Stimulated activated naive CD8-positive, alpha-beta T cell treated with anti-CD3 and anti-CD28 coated beads, Interleukin-15, Interleukin-2, amounts not matched to agents 100 ng/mL and 50 ng/mL, for 24 hours (primary cell): ENCODE measurements around the gene FAM89B.

Source experiments
- H3K27ac Mint-ChIP-seq: one replicate; pipeline ENCODE4 v1.8.0; 2021; ENCODE audit warnings: mild to moderate bottlenecking, mixed read lengths
- H3K27me3 Mint-ChIP-seq: one replicate; pipeline ENCODE4 v1.8.0; 2021; ENCODE audit warnings: mixed read lengths
- H3K36me3 Mint-ChIP-seq: one replicate; pipeline ENCODE4 v1.8.0; 2021; ENCODE audit warnings: low read depth, mixed read lengths
- H3K4me1 Mint-ChIP-seq: one replicate; pipeline ENCODE4 v1.8.0; 2021; ENCODE audit warnings: low read depth, mixed read lengths
- H3K4me3 Mint-ChIP-seq: one replicate; pipeline ENCODE4 v1.8.0; 2021; ENCODE audit warnings: mild to moderate bottlenecking, mixed read lengths
- H3K9me3 Mint-ChIP-seq: one replicate; pipeline ENCODE4 v1.8.0; 2021; ENCODE audit warnings: mixed read lengths

Gene FAM89B

GRCh38 chr11:65574109-65574810, 1.9 kb downstream of the FAM89B start:
- peak overlapping the region; percentile 91 for H3K27ac Mint-ChIP-seq
- H3K27me3 Mint-ChIP-seq, result no peaks in the 10 kb centered on the region
- H3K4me1 Mint-ChIP-seq, result peaks cover 60% of the 10 kb centered on the region
- H3K36me3 Mint-ChIP-seq, result peaks cover 23% of the 10 kb centered on the region
- H3K9me3 Mint-ChIP-seq, result no peaks in the 10 kb centered on the region
- H3K4me3 Mint-ChIP-seq, result peak overlapping the region; percentile 85

GRCh38 chr11:65574811-65575567, 2.7 kb downstream of the FAM89B start:
- peaks cover 60% of the 10 kb centered on the region for H3K4me1 Mint-ChIP-seq
- no peaks in the 10 kb centered on the region for H3K27me3 Mint-ChIP-seq
- H3K36me3 Mint-ChIP-seq, result peaks cover 30% of the 10 kb centered on the region
- peak overlapping the region; percentile 85 for H3K4me3 Mint-ChIP-seq
- H3K27ac Mint-ChIP-seq, result peak overlapping the region; percentile 91
- no peaks in the 10 kb centered on the region for H3K9me3 Mint-ChIP-seq

GRCh38 chr11:65575568-65576231, 3.4 kb downstream of the FAM89B start, which contains the start of gene EHBP1L1:
TSS of gene EHBP1L1 (plus strand) at chr11:65576053. CDS start at chr11:65576303, 250 bp downstream.
- Mint-ChIP-seq H3K4me3 (peak within 1 kb of the TSS; percentile 90), H3K27ac (peak within 1 kb of the TSS; percentile 91), H3K4me1 (peaks cover 57% of the 10 kb centered on the region), H3K9me3 (no peaks in the 10 kb centered on the region), H3K27me3 (no peaks in the 10 kb centered on the region), H3K36me3 (peaks cover 31% of the 10 kb centered on the region)

- peak overlapping the region; percentile 84 for H3K27ac Mint-ChIP-seq
- H3K4me1 Mint-ChIP-seq, result peaks cover 53% of the 10 kb centered on the region
- no peaks in the 10 kb centered on the region for H3K27me3 Mint-ChIP-seq
- H3K36me3 Mint-ChIP-seq, result peaks cover 33% of the 10 kb centered on the region
- no peaks in the 10 kb centered on the region for H3K9me3 Mint-ChIP-seq
- H3K4me3 Mint-ChIP-seq, result peak overlapping the region; percentile 90
Measured at GRCh38 chr11:65576232-65576866, 4.0 kb downstream of the FAM89B start.

- peak overlapping the region; percentile 84 for H3K27ac Mint-ChIP-seq
- H3K9me3 Mint-ChIP-seq, result no peaks in the 10 kb centered on the region
- H3K27me3 Mint-ChIP-seq, result no peaks in the 10 kb centered on the region
- peaks cover 33% of the 10 kb centered on the region for H3K36me3 Mint-ChIP-seq
- peaks cover 45% of the 10 kb centered on the region for H3K4me1 Mint-ChIP-seq
- peak overlapping the region; percentile 90 for H3K4me3 Mint-ChIP-seq
Measured at GRCh38 chr11:65576867-65577755, 4.8 kb downstream of the FAM89B start.

- H3K36me3 Mint-ChIP-seq, result peaks cover 32% of the 10 kb centered on the region
- peaks cover 42% of the 10 kb centered on the region for H3K4me1 Mint-ChIP-seq
- H3K27ac Mint-ChIP-seq, result no peak overlapping the region
- H3K4me3 Mint-ChIP-seq, result peak overlapping the region; percentile 90
- H3K27me3 Mint-ChIP-seq, result no peaks in the 10 kb centered on the region
- no peaks in the 10 kb centered on the region for H3K9me3 Mint-ChIP-seq
Measured at GRCh38 chr11:65577756-65578109, 5.4 kb downstream of the FAM89B start.

GRCh38 chr11:65578134-65578533, 5.8 kb downstream of the FAM89B start:
- Mint-ChIP-seq H3K36me3 (peaks cover 32% of the 10 kb centered on the region), H3K4me3 (peak overlapping the region; percentile 90), H3K4me1 (peaks cover 40% of the 10 kb centered on the region), H3K27me3 (no peaks in the 10 kb centered on the region), H3K9me3 (no peaks in the 10 kb centered on the region), H3K27ac (peak overlapping the region; percentile 67)

- H3K36me3 Mint-ChIP-seq, result peaks cover 29% of the 10 kb centered on the region
- peak overlapping the region; percentile 67 for H3K27ac Mint-ChIP-seq
- H3K27me3 Mint-ChIP-seq, result no peaks in the 10 kb centered on the region
- H3K9me3 Mint-ChIP-seq, result no peaks in the 10 kb centered on the region
- H3K4me3 Mint-ChIP-seq, result peak overlapping the region; percentile 90
- H3K4me1 Mint-ChIP-seq, result peaks cover 34% of the 10 kb centered on the region
Measured at GRCh38 chr11:65578667-65579066, 6.3 kb downstream of the FAM89B start.

GRCh38 chr11:65579291-65579690, 7.0 kb downstream of the FAM89B start:
- Mint-ChIP-seq H3K27me3 (no peaks in the 10 kb centered on the region), H3K36me3 (peaks cover 29% of the 10 kb centered on the region), H3K9me3 (no peaks in the 10 kb centered on the region), H3K4me1 (peaks cover 33% of the 10 kb centered on the region), H3K4me3 (no peak overlapping the region), H3K27ac (no peak overlapping the region)

- Mint-ChIP-seq H3K9me3 (no peaks in the 10 kb centered on the region), H3K36me3 (peaks cover 32% of the 10 kb centered on the region), H3K4me3 (no peak overlapping the region), H3K27me3 (no peaks in the 10 kb centered on the region), H3K27ac (no peak overlapping the region), H3K4me1 (peaks cover 27% of the 10 kb centered on the region)
Measured at GRCh38 chr11:65580031-65580692, 7.8 kb downstream of the FAM89B start.

- Mint-ChIP-seq H3K4me3 (no peak overlapping the region), H3K36me3 (peaks cover 32% of the 10 kb centered on the region), H3K4me1 (peaks cover 22% of the 10 kb centered on the region), H3K27ac (no peak overlapping the region), H3K27me3 (no peaks in the 10 kb centered on the region), H3K9me3 (no peaks in the 10 kb centered on the region)
Measured at GRCh38 chr11:65580756-65581155, 8.4 kb downstream of the FAM89B start.

- Mint-ChIP-seq H3K9me3 (no peaks in the 10 kb centered on the region), H3K27ac (no peak overlapping the region), H3K27me3 (no peaks in the 10 kb centered on the region), H3K4me1 (peaks cover 27% of the 10 kb centered on the region), H3K36me3 (peaks cover 40% of the 10 kb centered on the region), H3K4me3 (no peak overlapping the region)
Measured at GRCh38 chr11:65581928-65582327, 9.6 kb downstream of the FAM89B start.

- peaks cover 33% of the 10 kb centered on the region for H3K4me1 Mint-ChIP-seq
- no peaks in the 10 kb centered on the region for H3K9me3 Mint-ChIP-seq
- no peaks in the 10 kb centered on the region for H3K27me3 Mint-ChIP-seq
- H3K36me3 Mint-ChIP-seq, result peaks cover 39% of the 10 kb centered on the region
- H3K27ac Mint-ChIP-seq, result peak overlapping the region; percentile 5
- H3K4me3 Mint-ChIP-seq, result no peak overlapping the region
Measured at GRCh38 chr11:65583589-65583988, 11.3 kb downstream of the FAM89B start.
